HFFc6 (cell line): Measurements from ENCODE around the gene PTAR1. TPM values are rescaled to one million over a fixed set of nuclear protein-coding genes. Genes with fewer than 3 reads are reported as not detected.

ENCODE experiments used
- DNase-seq: peaks from one replicate; pipeline ENCODE4 v3.0.0-alpha.2; 2018
- H3K27ac Mint-ChIP-seq: 2 replicates; pipeline ENCODE4 v1.8.0; 2020; ENCODE audit warnings: mild to moderate bottlenecking, mixed read lengths
- H3K27me3 Mint-ChIP-seq: 2 replicates; pipeline ENCODE4 v1.8.0; 2021; ENCODE audit warnings: mild to moderate bottlenecking, moderate library complexity, mixed read lengths; ENCODE audit not compliant: insufficient read depth
- H3K36me3 Mint-ChIP-seq: 2 replicates; pipeline ENCODE4 v1.8.0; 2021; ENCODE audit warnings: low read depth, mixed read lengths
- H3K4me1 Mint-ChIP-seq: 2 replicates; pipeline ENCODE4 v1.8.0; 2020; ENCODE audit warnings: low read depth, mixed read lengths
- H3K4me3 Mint-ChIP-seq: 2 replicates; pipeline ENCODE4 v1.8.0; 2020; ENCODE audit warnings: mild to moderate bottlenecking, moderate library complexity, mixed read lengths
- H3K9me3 Mint-ChIP-seq: 2 replicates; pipeline ENCODE4 v1.8.0; 2020; ENCODE audit warnings: mild to moderate bottlenecking, mixed read lengths
- CTCF ChIP-seq: fragments of 200-600 bp; sonication (generic); IDR thresholded peaks from 2 replicates; pipeline ENCODE4 v1.5.0; 2021; ENCODE audit warnings: antibody characterized with exemption, mild to moderate bottlenecking
- total RNA-seq, 6 experiments: library from RNA; stranded (reverse); fragmentation: NEBNext Ultra II Directional; extraction: Animal tissue kit (Norgen Biotek cat#: 25700); gene quantifications; 2 replicates in 1 of 6; 3 replicates in 5 of 6; pipeline ENCODE4 v1.2.3, GENCODE V29; 2021

PTAR1 gene
- total RNA-seq, 6 experiments from 2014 or later = 49.8 to 61.3 (median 55.3) TPM

DNA sequence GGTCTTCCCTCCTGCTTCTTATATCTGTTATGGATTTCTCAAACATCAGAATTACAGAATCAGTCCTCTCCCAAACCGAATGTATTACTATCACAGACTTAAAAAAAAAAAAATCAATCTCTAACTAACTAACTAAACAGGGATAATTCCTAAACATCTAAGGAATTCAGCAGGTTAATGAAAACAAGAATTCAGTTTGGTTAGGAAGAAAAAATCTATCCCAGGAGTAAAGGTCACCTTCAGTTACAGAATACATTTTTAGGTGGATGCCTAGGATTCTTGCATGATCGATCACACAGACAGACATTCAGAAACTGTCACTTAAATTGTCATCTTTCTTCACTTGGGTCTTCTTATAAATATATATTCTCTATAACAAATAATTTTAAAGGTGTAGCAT lies 11.5 kb downstream of the PTAR1 start:
- no peaks in the 10 kb centered on the region for H3K27me3 Mint-ChIP-seq
- no peak for TF ChIP-seq CTCF
- peak overlapping the region; percentile 25; the same call in 1 of the 2 replicates for H3K4me3 Mint-ChIP-seq
- peak overlapping the region; percentile 37 for H3K27ac Mint-ChIP-seq
- peaks cover 33% of the 10 kb centered on the region for H3K36me3 Mint-ChIP-seq
- H3K9me3 Mint-ChIP-seq = no peaks in the 10 kb centered on the region
- no peak for DNase-seq
- H3K4me1 Mint-ChIP-seq = peaks cover 91% of the 10 kb centered on the region

- Mint-ChIP-seq H3K27ac (peak overlapping the region; percentile 38; the same call in 1 of the 2 replicates), H3K4me3 (no peak overlapping the region), H3K4me1 (peaks cover 83% of the 10 kb centered on the region), H3K36me3 (peaks cover 33% of the 10 kb centered on the region), H3K27me3 (no peaks in the 10 kb centered on the region), H3K9me3 (no peaks in the 10 kb centered on the region)
- DNase-seq = no peak
- TF ChIP-seq CTCF = no peak
These were observed 12.8 kb downstream of the PTAR1 start for GRCh38 chr9:69746859-69747560.

- no peak overlapping the region for H3K4me3 Mint-ChIP-seq
- H3K9me3 Mint-ChIP-seq = no peaks in the 10 kb centered on the region
- H3K27ac Mint-ChIP-seq = peak overlapping the region; percentile 32
- peak; percentile 28 for DNase-seq
- no peaks in the 10 kb centered on the region for H3K27me3 Mint-ChIP-seq
- H3K36me3 Mint-ChIP-seq = peaks cover 37% of the 10 kb centered on the region
- peaks cover 84% of the 10 kb centered on the region for H3K4me1 Mint-ChIP-seq
- TF ChIP-seq CTCF = peak; percentile 63
These were observed 13.9 kb downstream of the PTAR1 start for GRCh38 chr9:69745716-69746437.

- Mint-ChIP-seq H3K36me3 (peaks cover 30% of the 10 kb centered on the region), H3K4me1 (peaks cover 80% of the 10 kb centered on the region), H3K9me3 (no peaks in the 10 kb centered on the region), H3K4me3 (no peak overlapping the region), H3K27me3 (no peaks in the 10 kb centered on the region), H3K27ac (peak overlapping the region; percentile 38)
- no peak for TF ChIP-seq CTCF
- no peak for DNase-seq
These were observed 15.0 kb downstream of the PTAR1 start for GRCh38 chr9:69744688-69745380.

- H3K27ac Mint-ChIP-seq = no peak overlapping the region
- H3K9me3 Mint-ChIP-seq = no peaks in the 10 kb centered on the region
- H3K4me3 Mint-ChIP-seq = no peak overlapping the region
- no peak for DNase-seq
- H3K4me1 Mint-ChIP-seq = peaks cover 71% of the 10 kb centered on the region
- H3K36me3 Mint-ChIP-seq = peaks cover 29% of the 10 kb centered on the region
- no peaks in the 10 kb centered on the region for H3K27me3 Mint-ChIP-seq
- no peak for TF ChIP-seq CTCF
These were observed 15.9 kb downstream of the PTAR1 start for GRCh38 chr9:69743930-69744329.
